GM18505 (cell line): ENCODE results near the gene SBNO2.

ENCODE experiments used
- ATAC-seq: cut with Tn5 transposase; IDR thresholded peaks from one replicate; pipeline ENCODE4 v1.9.1; 2021; ENCODE audit not compliant: unreplicated experiment
- POLR2A ChIP-seq: IDR thresholded peaks from 4 replicates; pipeline ENCODE4 v1.6.1; 2011; ENCODE audit warnings: borderline replicate concordance; ENCODE audit not compliant: insufficient read depth, insufficient read length; ENCODE audit errors: extremely low read depth

Gene SBNO2

DNA sequence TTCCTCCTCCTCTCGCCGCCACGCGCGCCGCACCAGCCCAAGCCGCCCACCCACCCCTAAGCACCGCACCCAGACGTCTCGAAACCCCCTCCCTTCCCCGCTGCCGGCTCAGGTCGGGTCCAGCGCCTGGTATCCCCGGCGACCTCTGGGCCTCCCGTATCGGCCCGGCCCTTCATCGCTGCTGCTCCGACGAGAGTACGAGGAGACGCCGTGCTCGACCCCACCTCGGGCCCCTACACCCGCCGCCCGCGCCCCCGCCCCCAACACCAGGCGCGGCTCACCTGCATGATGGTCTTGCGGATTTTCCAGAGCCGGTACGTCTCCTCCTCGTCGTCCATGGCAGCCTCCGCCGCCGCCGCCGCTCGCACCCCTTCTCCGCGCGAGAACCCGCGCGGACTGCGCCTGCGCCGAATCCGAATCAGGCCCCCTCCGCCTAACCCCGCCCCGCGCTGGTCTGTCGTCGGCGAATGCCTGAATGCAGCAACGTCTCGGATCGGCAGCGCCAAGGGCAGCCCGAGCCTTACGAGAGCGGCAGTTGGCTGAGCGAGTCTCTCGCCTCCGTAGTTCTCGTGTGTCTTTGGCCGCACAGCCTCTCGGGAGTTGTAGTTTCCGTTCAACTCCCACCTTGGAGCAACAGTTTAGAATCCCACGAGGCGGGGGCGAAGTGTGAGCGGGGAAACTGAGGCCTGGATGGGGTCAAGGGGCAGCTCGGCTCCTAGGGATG, 78.9 kb downstream of the SBNO2 start, which contains the start of gene POLR2E:
Gene POLR2E, minus strand, starts transcription at position 398 of the 724 bp plus-strand sequence. Its CDS starts 60 bp downstream, at position 338.
- peak; percentile 77 for ATAC-seq
- peak; percentile 74 for TF ChIP-seq POLR2A

DNA sequence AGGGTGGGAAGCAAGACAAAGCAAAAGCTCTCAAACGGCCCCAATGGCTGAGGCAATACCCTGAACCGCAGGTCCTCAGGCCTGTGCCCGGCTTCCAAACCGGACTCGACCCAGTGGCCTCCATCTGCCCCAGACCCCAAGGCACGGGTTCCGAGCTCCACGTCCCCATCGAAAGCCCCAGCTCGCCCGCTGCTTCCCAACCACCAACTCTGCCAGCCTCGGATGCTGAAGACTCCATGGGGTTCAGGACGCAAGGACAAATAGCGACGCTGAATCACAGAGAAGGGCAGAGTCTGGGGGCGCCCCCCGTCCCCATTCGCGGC, 79.5 kb downstream of the SBNO2 start:
- ATAC-seq: no peak
- no peak for TF ChIP-seq POLR2A

DNA sequence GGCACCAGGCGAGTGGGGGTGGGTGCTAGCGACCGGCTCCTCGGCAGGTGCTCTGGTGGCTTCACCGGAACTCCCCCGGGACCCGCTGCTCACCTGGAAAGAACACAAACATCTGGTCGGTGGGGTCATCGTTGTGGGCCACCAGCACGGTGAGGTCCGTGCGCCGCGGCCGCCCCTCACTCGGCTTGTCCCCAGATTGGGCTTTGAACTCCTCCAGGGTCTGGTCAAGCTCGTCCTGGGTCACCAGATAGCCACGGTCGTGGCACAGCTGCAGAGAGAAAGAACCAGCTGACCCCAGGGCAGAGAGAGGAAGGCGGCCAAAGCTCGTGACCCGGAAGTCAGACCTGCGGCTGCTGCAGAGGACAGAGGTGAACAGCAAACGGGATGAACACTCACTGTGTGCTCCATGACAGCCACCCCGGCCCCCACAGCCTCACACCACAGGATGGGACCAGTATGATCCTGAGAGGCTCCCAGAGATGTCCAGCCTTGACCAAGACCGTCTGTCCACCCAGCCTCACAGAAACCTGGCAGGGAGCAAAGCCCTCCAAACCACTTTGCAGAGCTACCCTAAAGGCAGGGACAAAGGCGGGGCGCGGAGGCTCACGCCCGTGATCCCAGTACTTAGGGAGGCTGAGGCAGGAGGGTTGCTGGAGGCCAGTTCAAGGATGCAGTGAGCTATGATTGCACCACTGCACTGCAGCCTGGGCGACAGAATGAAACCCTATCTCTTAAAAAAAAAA, 80.1 kb downstream of the SBNO2 start:
- no peak for TF ChIP-seq POLR2A
- no peak for ATAC-seq

DNA sequence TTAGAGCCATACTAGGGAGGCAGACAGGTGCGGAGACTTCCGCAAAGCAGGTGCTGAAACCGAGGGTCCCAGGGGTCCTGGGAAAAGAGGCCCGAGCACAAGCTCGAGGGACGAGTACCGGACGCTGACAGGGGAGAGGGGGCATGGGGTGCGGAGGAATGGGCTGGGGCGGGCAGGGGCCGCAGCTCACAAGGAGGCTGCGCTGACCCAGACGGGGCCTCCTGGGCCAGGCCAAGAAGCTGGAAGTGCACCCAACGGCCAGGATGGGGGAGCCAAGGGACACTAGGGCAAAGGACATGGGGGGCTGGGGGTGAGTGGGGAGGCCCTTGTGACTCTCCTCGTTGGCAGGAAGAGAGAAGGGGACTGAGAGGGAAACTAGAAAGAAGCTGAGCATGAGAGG, 80.7 kb downstream of the SBNO2 start:
- no peak for TF ChIP-seq POLR2A
- no peak for ATAC-seq

DNA sequence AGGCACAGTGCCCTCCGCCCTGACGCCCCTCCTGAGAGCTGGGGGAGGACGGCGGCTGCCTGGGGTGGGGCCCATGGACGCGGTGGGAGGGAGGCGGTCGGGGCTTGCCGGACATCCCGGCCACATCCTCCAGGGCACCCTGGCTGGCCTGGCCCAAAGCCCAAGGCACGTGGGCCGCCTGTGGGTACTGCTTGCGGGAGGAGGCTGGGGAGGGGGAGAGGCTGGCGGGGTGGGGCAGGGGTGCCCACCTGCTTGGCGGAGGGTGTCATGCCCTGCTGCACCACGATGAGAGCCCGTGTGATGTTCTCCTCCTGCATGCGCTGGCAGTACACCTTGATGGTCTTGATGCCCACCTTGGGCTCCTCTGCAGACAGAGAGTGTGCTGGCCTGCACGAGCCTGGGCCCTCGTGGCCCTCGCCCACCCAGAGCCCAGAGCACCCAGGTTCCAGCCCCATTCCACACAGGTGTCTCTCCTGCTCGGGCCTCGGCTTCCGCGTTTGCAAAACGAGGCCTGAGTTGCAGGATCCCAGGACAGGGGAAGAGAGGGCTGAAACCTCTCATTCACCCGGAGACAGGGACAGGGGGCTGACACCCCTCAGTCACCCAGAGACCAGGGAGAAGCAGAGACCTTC, 82.4 kb downstream of the SBNO2 start:
- no peak for ATAC-seq
- no peak for TF ChIP-seq POLR2A

DNA sequence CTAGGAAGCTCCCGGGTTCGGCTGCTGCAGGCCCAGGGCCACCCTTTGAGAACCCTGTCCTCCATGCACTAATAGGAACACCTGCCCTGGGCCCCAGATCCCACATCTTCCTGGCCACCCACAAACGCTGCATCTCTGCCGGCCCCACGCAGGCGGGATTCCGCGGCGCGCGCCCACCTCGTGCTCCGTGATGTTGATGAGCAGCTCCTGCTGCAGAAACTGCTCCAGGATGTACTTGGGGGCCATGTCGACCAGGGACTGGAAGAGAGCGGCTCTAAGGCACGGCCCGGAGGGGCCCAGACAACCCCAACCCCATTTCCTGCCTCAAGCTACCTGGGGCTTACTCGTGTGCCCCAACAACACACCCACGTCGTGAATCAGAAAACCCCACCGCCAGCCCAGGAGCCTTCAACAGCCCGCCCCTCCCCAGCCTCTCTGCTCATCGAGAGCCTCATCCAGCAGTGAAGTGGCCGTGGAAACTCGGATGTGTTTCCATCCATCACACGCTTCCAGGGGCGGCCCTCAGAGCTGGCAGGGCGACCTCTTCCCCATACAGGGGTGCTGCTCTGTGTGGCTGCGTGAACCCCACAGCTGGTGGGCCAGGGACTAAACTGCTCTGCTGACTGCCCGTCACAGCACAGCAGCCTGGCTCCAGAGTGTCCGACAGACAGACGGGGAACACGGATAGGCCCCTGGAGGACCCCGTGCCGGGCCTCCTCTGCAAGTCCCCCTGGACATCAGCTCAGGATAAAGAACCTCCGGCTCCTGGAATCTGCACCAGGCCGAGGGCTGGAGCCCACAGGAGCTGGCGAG, 83.1 kb downstream of the SBNO2 start:
- TF ChIP-seq POLR2A: no peak
- ATAC-seq: no peak

DNA sequence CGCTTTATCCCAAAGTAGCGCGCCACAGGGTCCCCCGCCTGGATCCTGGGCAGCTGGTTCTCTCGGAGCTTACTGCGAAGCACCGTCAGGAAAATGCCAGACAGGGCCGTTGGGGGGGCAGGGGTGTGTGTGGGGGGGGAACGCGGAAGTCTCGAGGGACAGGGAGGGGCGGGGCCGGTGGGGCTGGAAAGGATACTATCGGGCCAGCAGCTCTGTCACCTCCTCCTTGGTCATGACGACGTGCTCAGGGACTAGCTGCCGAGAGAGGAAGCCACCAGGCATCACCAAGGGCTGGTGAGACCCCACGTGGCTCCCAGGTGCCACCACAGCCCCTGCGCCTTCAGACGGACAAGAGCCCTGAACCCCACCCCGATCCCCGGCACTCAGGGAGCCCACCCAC, 84.2 kb downstream of the SBNO2 start:
- ATAC-seq: no peak
- TF ChIP-seq POLR2A: no peak

DNA sequence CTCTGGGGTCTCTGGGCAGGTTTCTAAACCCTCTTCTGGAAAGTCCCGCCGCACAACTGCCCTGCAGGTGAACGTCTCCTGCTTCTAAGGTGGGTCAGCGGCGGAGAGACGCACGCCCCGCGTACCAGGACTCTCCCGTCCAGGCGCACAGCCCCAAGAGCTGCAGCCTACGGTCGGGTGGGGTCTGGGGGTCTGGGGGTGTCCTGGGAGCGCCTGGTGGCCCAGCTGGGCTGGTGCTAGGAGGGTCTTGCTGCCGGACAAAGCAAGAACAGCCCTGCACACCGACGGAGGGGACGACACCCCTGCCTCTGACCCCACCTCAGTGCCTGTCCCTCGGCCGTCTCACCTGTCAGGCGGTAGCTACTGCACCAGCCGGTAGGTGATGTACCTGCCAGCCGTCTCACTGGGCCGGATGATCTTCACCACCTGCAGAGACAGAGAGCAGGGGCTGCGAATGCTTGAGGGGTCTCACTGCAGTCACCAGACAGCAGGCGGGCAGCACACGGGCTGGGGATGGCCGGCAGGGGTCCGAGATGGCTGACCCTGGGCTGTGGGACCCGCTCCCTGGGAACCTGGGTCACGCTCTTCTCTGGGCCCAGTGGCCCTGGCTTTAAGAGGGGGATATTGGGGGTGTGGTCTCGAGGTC, 84.8 kb downstream of the SBNO2 start:
- no peak for TF ChIP-seq POLR2A
- ATAC-seq: no peak

DNA sequence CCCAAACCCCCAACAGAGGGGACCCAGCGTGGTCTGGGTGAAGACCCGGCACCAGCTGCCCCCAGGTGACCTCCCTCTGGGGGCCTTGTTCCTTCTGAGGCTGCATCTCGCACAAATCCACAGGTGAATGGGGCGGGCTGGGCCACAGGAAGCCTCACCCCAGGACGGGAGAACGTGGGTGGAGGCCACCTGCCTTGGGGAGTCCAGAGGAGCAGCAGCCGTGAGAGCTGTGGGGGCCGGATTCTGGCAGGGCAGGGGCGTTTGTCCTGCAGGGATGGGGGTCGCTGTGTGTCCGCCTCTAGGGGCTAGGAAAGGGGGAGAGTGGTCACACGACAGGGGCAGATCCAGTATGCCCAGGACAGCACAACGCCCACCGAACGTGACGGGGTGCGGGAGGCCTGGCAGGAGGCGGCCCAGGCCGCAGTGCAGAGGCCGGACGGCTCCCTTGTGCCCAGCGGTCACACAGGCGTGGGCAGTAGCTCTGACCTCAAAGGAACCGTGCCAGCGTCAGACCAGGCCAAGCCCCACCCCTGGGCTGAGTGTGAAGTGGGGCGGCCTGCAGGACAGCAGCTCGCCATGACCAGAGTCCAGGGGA, 85.6 kb downstream of the SBNO2 start:
- no peak for ATAC-seq
- TF ChIP-seq POLR2A: no peak

DNA sequence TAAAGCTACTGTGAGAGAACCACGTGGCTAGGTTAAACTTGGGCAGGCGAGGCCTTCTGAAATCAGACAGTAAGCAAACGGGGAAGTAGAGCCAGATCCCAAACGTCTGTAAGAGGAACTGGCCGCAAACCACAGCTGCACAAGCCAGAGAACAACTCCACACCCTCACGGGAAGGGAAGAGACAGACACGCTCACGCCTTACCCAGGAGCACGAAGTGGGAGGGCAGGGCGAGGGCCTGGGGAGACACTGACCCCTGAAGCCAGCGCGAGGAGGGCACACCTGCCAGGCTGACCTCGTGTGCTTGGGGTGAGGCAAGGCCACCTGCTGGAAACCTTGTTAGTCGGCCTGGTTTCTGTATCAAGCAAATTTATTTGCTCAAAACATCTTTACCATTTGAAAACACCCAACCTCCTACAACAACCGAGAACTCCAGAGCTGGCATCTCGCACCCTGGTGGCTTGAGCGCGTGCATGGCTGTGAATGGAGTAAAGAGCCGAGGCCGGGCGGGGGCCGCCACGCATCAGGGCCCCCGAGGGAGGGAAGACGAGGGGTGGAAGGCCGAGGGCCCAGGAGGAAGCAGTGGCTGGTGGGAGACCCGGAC, 86.2 kb downstream of the SBNO2 start:
- no peak for ATAC-seq
- TF ChIP-seq POLR2A: peak; percentile 57

DNA sequence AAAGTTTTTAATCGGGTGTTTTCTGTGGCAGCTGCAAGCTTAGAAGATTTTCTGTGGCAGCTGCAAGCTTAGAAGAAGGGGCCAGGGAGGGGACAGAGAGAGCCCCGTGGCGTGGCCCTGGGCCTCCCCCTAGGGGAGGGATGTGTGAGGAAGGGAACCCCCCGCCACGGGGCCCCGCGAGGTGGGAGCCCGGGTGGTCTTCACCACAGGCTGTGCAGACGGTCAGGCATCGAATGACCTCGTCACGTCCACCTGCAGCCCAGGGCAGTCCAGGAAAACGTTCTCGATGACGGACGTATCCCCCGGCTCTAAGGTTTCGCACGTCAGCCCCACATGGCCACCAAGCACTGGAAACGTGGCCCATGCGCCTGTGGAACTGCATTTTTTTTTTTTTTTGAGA, 87.5 kb downstream of the SBNO2 start:
- peak; percentile 23 for TF ChIP-seq POLR2A
- no peak for ATAC-seq
